ENCODE measurements around the gene TEFM.

The TEFM gene

DNA sequence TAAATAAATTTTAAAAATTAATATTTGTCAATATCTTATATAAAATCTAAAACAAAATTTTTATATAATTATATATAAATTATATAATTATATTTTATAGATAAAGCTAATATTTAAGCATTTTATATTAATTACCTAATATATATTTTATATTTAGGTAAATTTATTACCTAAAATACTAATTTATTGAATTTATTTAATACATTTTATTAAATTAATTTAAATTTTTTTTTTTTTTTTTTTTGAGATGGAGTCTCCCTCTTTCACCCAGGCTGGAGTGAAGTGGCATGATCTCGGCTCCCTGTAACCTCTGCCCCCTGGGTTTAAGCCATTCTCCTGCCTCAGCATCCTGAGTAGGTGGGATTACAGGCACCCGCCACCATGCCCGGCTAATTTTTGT, 51.9 kb downstream of the TEFM start:
- Histone ChIP-seq H3K27me3 (ENCODE audit: control insufficient read depth, insufficient read depth, low read length) (no peaks in the 10 kb centered on the region), H3K4me3 (ENCODE audit: low read length) (no peak overlapping the region), H3K4me1 (ENCODE audit: control insufficient read depth, insufficient read depth, low read length) (no peaks in the 10 kb centered on the region), H3K9ac (ENCODE audit: low read length) (no peak overlapping the region), H3K36me3 (ENCODE audit: control insufficient read depth, insufficient read depth, low read length) (no peaks in the 10 kb centered on the region), H3K9me3 (ENCODE audit: control insufficient read depth, low read length) (no peaks in the 10 kb centered on the region)

Data from mucosa of stomach (tissue), 1 donor.